Neutrophil (primary cell): ENCODE measurements around the gene CLCF1.

Source experiments
- H3K27ac ChIP-seq: fragments of 200-600 bp; sonication (generic); 2 replicates; pipeline ENCODE4 v1.5.1; 2016; ENCODE audit warnings: mild to moderate bottlenecking, moderate library complexity
- H3K27me3 ChIP-seq: fragments of 200-600 bp; sonication (generic); 2 replicates; pipeline ENCODE4 v1.6.0; 2016; ENCODE audit warnings: mild to moderate bottlenecking
- H3K36me3 ChIP-seq: fragments of 200-600 bp; sonication (generic); 2 replicates; pipeline ENCODE4 v1.5.1; 2017
- H3K4me1 ChIP-seq, 2 experiments: fragments of 200-600 bp in 1 of 2; sonication (generic) in 1 of 2; 1 replicate in 1 of 2; 2 replicates in 1 of 2; pipeline versions ENCODE4 v1.5.1 to v1.6.1; 2013 to 2016; ENCODE audit warnings: low read depth in 1 of 2, low read length in 1 of 2, mild to moderate bottlenecking in 1 of 2, moderate library complexity in 1 of 2; ENCODE audit not compliant: control insufficient read depth in 1 of 2, insufficient read depth in 1 of 2
- H3K4me3 ChIP-seq, 2 experiments: fragments of 200-600 bp in 1 of 2; sonication (generic) in 1 of 2; 1 replicate in 1 of 2; 2 replicates in 1 of 2; pipeline ENCODE4 v1.5.1; 2013 to 2016; ENCODE audit warnings: low read depth in 1 of 2, low read length in 1 of 2, mild to moderate bottlenecking in 1 of 2, moderate library complexity in 1 of 2
- H3K9me3 ChIP-seq: fragments of 200-600 bp; sonication (generic); 2 replicates; pipeline ENCODE4 v1.5.1; 2016
- TF ChIP-seq, protein P1 (sequence below): fragments of 200-600 bp; sonication (generic); IDR thresholded peaks from 2 replicates; pipeline ENCODE4 v1.5.1; 2016; ENCODE audit warnings: antibody characterized with exemption

CLCF1 gene

DNA sequence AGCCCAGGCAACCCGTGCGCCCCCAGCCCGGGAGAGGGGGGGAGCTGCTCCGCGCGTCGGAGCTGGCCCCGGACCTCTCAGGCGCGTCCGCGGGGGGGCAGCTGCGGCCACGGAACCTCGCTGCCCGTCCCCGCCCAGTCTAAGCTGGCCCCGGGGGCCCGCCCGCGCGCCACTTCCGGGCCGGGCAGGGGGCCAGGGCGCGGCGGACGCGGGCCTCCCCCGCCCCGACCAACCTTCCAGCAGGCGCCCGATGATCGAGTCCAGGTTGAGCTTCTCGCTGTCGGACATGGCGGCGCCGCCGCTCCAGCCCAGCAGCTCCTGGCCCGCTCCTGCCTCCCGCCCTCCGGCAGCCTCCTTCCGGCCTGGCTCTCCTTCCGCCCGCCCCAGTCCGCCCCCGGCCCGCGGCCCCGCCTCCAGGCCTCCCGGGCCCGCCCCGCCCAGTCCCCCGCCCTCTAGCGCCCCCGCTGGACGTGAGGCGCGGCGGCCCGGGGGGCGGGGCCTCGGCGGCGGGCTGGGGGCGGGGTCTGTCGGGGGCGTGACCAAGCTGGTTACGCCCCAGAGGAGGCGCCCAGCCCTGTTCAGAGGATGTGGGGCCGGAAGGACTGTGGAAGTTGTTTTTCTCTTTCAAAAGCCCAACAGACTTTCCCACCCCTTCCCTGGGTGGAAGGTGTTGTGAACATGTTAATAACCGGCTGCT lies 28.2 kb upstream of the CLCF1 start, which contains the start of gene PPP1CA:
Gene PPP1CA (minus strand): TSS at position 364 of the 697 bp plus-strand sequence. CDS start 76 bp downstream, at position 288.
- TF ChIP-seq, protein P1, sequence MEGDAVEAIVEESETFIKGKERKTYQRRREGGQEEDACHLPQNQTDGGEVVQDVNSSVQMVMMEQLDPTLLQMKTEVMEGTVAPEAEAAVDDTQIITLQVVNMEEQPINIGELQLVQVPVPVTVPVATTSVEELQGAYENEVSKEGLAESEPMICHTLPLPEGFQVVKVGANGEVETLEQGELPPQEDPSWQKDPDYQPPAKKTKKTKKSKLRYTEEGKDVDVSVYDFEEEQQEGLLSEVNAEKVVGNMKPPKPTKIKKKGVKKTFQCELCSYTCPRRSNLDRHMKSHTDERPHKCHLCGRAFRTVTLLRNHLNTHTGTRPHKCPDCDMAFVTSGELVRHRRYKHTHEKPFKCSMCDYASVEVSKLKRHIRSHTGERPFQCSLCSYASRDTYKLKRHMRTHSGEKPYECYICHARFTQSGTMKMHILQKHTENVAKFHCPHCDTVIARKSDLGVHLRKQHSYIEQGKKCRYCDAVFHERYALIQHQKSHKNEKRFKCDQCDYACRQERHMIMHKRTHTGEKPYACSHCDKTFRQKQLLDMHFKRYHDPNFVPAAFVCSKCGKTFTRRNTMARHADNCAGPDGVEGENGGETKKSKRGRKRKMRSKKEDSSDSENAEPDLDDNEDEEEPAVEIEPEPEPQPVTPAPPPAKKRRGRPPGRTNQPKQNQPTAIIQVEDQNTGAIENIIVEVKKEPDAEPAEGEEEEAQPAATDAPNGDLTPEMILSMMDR = peak; percentile 96
- peak within 1 kb of the TSS; percentile 89 to 96 for H3K4me3 ChIP-seq
- H3K4me1 ChIP-seq = peaks cover 77 to 78% of the 10 kb centered on the region in 2 experiments
- H3K36me3 ChIP-seq = peaks cover 58% of the 10 kb centered on the region
- no peaks in the 10 kb centered on the region for H3K27me3 ChIP-seq
- no peaks in the 10 kb centered on the region for H3K9me3 ChIP-seq
- H3K27ac ChIP-seq = peak within 1 kb of the TSS; percentile 98

DNA sequence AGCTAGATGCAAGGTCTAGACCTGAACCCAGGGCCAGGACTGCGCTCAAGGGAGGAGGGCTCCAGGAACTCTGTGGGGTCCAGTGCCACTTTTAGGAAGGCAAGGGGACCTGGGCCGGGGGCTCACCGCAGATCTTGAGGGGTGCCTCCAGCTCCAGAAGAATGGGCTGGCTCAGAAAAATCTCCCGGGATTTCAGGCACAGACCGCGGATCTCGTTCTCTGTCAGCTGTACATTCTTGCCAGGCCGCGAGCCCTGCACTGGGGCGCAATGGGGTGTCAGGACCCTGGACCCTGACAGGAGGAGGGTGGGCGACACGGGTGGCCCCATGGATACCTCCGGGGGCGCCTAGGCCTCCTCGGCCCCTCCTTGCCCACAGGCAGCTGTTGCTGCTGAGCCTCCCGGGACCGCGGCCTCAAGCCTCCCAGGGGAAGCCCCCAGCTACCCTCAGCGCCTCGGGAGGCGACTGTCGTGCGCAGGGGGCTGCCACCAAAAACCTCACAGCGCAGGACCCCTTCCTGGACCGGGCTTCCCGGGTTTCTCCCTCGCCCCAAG lies 27.6 kb upstream of the CLCF1 start:
- Histone ChIP-seq H3K36me3 (peaks cover 58% of the 10 kb centered on the region), H3K9me3 (no peaks in the 10 kb centered on the region), H3K4me3 (peak overlapping the region; percentile 89 to 96), H3K27ac (peak overlapping the region; percentile 98), H3K4me1 (peaks cover 73 to 75% of the 10 kb centered on the region in 2 experiments), H3K27me3 (no peaks in the 10 kb centered on the region)
- TF ChIP-seq, protein P1 = no peak

DNA sequence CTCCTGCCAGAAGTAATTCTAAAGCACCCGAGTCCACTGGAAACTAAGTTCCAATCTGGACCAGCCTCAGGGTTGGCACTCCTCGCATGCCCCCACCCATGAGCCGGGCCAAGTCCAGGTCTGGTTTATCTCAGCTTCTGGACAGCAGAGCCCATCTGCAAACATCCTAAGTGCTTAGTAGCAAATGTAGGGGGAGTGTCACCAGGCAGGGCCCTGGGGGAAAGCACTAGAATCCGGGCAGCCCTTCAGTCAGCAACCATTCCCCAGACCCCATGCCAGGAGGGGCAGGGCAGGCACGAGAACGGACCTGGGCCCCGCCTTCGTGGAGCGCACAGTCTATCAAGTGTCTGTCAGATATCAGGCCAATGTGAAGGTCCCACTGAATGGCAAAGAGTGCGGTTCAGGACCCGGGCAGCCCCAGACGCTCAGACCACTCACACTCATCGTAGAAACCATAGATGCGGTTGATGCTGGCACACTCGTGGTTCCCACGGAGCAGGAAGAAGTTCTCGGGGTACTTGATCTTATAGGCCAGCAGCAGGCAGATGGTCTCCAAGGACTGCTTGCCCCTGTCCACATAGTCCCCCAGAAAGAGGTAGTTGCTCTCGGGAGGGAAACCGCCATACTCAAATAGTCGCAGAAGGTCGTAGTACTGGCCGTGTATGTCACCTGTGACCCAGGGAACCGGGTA lies 27.0 kb upstream of the CLCF1 start:
- peaks cover 58% of the 10 kb centered on the region for H3K36me3 ChIP-seq
- H3K27ac ChIP-seq = peak overlapping the region; percentile 98
- H3K9me3 ChIP-seq = no peaks in the 10 kb centered on the region
- TF ChIP-seq, protein P1 = no peak
- peak overlapping the region; percentile 89 to 96 for H3K4me3 ChIP-seq
- H3K27me3 ChIP-seq = no peaks in the 10 kb centered on the region
- H3K4me1 ChIP-seq = peaks cover 66 to 69% of the 10 kb centered on the region in 2 experiments

DNA sequence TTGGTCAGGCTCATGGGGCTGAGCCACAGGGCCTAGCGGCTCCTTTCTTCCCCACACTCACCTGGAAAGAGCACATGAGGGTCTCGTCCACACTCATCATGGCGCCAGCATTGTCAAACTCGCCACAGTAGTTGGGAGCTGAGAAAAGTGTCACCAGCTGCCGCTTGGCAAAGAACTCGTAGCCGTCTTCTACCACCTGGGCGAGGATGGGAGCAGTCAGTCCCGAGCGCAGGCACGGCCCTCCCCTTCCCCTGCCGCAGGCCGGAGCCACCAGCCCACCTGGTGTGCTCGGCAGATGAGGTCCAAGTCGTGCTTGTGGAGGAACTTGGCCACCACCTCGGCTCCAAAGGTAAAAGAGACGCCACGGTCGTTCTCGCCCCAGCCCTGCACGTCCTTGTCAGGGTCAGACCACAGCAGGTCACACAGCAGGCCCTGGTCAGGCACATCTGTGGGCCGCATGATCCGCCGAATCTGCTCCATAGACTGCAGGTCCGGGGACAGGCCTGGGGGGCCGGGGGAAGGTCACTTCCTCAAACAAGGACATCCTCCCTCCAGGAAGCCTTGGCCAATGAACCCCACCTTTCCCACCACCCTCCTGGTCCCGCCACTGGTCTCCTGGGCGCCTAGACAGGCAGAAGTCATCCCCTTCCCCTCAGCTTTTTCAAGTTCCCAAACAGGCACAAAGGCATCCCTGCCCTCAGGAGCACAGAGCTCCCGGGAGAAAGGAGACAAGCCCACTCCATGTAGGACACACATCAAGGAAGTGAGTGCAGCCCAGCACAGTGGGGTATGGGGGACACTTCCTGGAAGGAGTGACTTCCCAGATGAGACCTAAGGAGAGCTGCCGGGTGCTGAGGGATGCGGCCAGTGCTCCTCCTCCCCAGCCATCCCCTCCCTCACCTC lies 25.5 kb upstream of the CLCF1 start:
- TF ChIP-seq, protein P1 = no peak
- Histone ChIP-seq H3K4me1 (peaks cover 53 to 58% of the 10 kb centered on the region in 2 experiments), H3K27me3 (no peaks in the 10 kb centered on the region), H3K36me3 (peaks cover 56% of the 10 kb centered on the region), H3K9me3 (no peaks in the 10 kb centered on the region), H3K27ac (peak overlapping the region; percentile 54), H3K4me3 (no peak overlapping the region)

DNA sequence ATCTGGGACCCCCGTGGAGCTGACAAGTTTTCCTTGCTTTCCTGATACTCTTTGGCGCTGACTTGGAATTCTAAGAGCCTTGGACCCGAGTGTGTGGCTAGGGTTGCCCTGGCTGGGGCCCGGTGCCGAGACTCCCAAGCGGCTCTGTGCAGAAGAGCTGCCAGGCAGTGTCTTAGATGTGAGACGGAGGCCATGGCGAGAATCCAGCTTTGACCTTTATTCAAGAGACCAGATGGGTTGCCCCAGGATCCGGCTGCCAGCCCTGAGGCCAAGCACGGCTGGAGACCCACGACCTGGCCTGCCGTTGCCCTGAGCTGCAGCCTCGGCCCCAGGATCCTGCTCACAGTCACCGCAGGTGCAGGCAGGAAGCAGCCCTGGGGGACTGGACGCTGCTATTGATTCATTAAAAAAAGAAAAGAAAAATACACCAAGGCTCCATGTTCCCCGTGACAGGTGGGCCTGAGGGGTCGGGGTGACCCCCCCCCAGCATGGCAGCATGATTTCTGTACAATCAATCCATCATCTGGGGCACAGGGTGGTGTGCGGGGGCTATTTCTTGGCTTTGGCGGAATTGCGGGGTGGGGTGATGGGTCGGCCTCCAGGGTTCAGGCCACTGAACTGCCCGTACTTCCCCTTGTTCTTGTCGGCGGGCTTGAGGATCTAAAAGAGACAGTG lies 24.7 kb upstream of the CLCF1 start:
- Histone ChIP-seq H3K4me1 (peaks cover 51% of the 10 kb centered on the region in 2 experiments), H3K27me3 (no peaks in the 10 kb centered on the region), H3K36me3 (peaks cover 60% of the 10 kb centered on the region)

More for the DNA sequence above, 24.7 kb upstream of the CLCF1 start:
- Histone ChIP-seq H3K4me3 (no peak overlapping the region), H3K27ac (peak overlapping the region; percentile 54), H3K9me3 (no peaks in the 10 kb centered on the region)
- TF ChIP-seq, protein P1 = no peak
